Activated T-cell treated with anti-CD3 and anti-CD28 coated beads for 48 hours (primary cell): ENCODE data around the gene TP53TG3D.
A peak's percentile ranks its signal among the peaks of the same experiment; 100 is the strongest.
"Not testable (repeated sequence)": the region's sequence is repeated elsewhere in the genome, so short reads cannot be mapped to it uniquely, and the experiment has no call there.

Experiments
- DNase-seq: peaks from one replicate; pipeline ENCODE4 v3.0.0-alpha.2; 2020; ENCODE audit warnings: low read depth

The TP53TG3D gene

GRCh38 chr16:32252986-32253385 lies at the start of gene TP53TG3D:
Gene TP53TG3D (plus strand): TSS chr16:32253286. CDS start chr16:32253354, 68 bp downstream.
- DNase-seq, result not testable (repeated sequence)

- DNase-seq, result peak; percentile 30
These were observed 421 bp downstream of the TP53TG3D start for GRCh38 chr16:32253507-32253906.

GRCh38 chr16:32261526-32261925 lies 8.4 kb downstream of the TP53TG3D start:
- DNase-seq, result not testable (repeated sequence)

- DNase-seq, result not testable (repeated sequence)
These were observed 10.5 kb downstream of the TP53TG3D start for GRCh38 chr16:32263552-32263951.

GRCh38 chr16:32281910-32282309 lies 28.8 kb downstream of the TP53TG3D start:
- DNase-seq, result not testable (repeated sequence)

- not testable (repeated sequence) for DNase-seq
These were observed 29.9 kb downstream of the TP53TG3D start for GRCh38 chr16:32283024-32283423.

GRCh38 chr16:32283917-32284495 lies 30.9 kb downstream of the TP53TG3D start:
- DNase-seq, result not testable (repeated sequence)

- not testable (repeated sequence) for DNase-seq
These were observed 32.0 kb downstream of the TP53TG3D start for GRCh38 chr16:32284800-32285796.

GRCh38 chr16:32286193-32286592 lies 33.1 kb downstream of the TP53TG3D start:
- DNase-seq, result not testable (repeated sequence)

GRCh38 chr16:32287743-32288142 lies 34.7 kb downstream of the TP53TG3D start:
- DNase-seq, result not testable (repeated sequence)

- DNase-seq, result not testable (repeated sequence)
These were observed 36.1 kb downstream of the TP53TG3D start for GRCh38 chr16:32289197-32289596.

- not testable (repeated sequence) for DNase-seq
These were observed 49.7 kb downstream of the TP53TG3D start for GRCh38 chr16:32302776-32303175.
